Measurements from ENCODE around the gene SELL.

- TF ChIP-seq, protein P1, sequence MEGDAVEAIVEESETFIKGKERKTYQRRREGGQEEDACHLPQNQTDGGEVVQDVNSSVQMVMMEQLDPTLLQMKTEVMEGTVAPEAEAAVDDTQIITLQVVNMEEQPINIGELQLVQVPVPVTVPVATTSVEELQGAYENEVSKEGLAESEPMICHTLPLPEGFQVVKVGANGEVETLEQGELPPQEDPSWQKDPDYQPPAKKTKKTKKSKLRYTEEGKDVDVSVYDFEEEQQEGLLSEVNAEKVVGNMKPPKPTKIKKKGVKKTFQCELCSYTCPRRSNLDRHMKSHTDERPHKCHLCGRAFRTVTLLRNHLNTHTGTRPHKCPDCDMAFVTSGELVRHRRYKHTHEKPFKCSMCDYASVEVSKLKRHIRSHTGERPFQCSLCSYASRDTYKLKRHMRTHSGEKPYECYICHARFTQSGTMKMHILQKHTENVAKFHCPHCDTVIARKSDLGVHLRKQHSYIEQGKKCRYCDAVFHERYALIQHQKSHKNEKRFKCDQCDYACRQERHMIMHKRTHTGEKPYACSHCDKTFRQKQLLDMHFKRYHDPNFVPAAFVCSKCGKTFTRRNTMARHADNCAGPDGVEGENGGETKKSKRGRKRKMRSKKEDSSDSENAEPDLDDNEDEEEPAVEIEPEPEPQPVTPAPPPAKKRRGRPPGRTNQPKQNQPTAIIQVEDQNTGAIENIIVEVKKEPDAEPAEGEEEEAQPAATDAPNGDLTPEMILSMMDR (IDR thresholded peaks at IDR 0.05; ENCODE audit: poor library complexity) = no peak
- TF ChIP-seq EZH2phosphoT487 (IDR thresholded peaks at IDR 0.05; ENCODE audit: low read depth, severe bottlenecking, unreplicated experiment) (no peak), EZH2 (IDR thresholded peaks at IDR 0.05; ENCODE audit: borderline replicate concordance) (no peak)
These were observed 3.4 kb downstream of the SELL start for GRCh38 chr1:169707912-169708604.
